Limb (tissue), 2 donors: ENCODE data around the gene GMPR2.
"Not testable (repeated sequence)": the region's sequence is repeated elsewhere in the genome, so short reads cannot be mapped to it uniquely, and the experiment has no call there.

Source experiments
- DNase-seq, 2 donors: peaks; one replicate each; pipeline ENCODE4 v3.0.0-alpha.2; 2016; ENCODE audit errors: extremely low spot score in 2 of 2

Gene GMPR2

DNA sequence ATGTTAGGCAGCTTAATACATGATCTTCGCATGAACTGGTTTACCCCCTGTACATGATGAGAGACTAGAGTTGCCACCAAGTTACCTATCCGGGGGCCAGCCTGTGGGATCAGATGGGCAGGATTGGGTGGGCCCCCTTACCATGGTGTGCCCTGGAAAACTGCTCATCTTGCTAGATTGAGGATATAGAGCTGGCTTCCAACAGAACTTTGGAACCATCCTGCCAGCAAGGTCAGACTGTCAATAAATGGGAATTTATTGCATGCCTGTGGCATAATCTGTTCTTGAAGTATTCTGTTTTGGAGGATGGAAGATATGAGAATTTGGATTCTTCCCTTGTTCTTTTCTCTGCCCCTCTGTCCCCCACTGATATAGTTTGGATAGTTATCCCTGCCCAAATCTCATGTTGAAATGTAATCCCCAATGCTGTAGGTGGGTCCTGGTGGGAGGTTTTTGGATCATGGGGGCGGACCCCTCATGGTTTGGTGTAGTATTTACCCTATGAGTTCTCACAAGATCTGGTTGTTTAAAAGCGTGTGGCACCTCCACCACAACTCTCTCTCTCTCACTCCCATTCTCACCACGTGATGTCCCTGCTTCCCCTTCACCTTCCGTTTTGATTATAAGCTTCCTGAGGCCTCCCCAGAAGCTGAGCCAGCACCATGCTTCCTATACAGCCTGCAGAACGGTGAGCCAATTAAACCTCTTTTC is 33.8 kb upstream of the GMPR2 start:
- no peak for DNase-seq

DNA sequence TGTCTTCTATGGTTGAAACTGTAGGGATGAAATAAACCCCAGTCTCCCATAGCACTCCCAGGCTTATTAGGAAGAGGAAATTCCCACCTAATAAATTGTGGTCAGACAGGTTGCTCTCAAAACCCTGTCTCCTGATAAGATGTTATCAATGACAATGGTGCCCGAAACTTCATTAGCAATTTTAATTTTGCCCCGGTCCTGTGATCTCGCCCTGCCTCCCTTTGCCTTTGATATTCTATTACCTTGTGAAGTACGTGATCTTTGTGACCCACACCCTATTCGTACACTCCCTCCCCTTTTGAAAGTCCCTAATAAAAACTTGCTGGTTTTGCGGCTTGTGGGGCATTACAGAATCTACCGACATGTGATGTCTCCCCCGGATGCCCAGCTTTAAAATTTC is 30.2 kb upstream of the GMPR2 start:
- DNase-seq: not testable (repeated sequence)

DNA sequence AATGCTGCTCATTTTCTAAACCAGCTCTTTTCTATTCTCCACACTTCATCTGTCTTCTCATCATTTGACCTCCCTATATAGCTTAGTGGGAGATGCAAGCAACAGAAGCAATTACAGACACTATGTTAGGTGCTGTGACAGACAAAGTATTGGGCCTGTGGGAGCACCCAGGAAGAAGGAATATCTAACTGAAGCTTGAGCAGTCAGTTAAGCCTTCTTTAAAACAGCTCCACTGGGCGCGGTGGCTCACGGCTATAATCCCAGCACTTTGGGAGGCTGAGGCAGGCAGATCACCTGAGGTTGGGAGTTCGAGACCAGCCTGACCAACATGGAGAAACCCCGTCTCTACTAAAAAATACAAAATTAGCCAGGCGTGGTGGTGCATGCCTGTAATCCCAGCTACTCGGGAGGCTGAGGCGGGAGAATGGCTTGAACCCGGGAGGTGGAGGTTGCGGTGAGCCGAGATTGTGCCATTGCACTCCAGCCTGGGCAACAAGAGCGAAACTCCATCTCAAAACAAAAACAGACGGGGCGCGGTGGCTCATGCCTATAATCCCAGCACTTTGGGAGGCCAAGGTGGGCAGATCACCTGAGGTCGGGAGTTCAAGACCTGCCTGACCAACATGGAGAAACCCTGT is 29.4 kb upstream of the GMPR2 start:
- not testable (repeated sequence) for DNase-seq

DNA sequence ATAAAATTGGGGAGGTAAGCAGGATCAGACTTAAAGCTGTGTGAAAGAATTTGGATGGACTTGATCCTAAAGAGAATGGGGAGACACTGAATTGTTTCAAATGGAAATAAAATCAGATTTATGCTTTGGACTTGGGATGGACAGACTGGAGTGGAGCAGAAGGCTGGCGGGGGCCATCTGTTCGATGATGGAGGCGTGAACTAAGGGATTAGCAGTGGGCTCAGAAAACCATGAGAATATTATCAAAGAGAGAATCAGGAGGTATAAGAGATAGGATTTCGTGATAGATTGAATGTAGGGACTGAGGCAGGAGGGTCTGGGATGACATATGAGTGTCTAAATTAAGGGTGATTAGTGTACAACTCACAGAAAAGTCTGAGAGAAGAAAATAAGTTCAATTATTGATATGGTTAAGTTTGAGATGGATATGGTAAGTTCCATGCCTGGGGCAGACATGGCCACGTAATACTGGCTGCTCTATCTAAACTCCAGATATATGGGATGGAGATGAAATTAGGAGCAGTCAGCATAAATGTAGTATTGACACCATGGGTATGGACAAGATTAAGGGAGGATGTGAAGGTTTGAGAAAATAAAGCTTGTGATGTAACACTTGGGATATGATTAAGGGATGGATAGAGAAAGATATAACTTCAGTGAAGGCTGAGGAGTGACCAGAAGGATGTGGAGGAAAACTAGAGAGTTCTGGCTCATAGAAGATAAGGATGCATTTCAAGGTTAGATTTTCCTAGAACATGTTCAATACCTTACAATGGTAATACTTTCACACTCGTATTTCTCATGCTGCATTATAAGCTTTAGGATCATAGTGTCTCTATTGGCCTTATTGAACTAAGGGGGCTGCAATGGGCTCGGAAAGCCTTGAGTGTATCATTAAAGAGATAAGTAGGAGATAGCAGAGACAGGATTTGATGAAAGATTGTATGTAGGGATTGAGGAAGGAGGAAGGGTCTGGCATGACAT is 28.3 kb upstream of the GMPR2 start:
- DNase-seq: no peak

DNA sequence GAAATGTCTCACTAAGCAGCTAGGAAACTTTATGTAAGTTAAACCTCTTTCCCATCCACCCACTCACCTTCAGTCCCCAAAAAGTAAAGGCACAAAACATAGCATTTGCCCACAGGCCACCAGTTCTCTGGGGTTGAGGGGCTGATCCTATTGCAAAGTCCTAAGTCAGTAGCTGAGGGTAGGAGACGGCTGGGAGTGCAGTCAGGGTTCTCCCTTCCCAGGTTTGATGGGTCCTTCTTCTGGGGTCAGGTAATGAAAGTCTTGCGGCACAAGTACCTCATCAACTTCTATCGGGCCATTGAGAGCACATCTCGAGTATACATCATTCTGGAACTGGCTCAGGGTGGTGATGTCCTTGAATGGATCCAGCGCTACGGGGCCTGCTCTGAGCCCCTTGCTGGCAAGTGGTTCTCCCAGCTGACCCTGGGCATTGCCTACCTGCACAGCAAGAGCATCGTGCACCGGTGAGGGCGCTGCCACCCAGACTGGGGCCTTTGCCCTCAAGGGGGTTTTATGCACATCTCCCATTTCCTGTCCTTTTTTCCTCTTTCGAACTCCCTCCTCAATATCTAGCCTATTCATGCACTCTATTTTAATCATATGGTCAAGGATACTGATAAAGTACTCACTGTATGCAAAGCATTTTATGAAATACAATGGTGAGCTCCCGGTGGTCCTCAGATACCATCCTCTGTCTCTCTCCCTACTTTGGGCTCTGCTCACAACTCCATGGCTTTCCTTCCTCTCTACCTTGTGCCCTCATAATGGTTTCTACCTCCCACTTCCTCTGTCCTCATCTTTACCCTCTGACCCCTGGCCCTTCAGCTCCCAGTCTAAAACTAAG is 26.2 kb upstream of the GMPR2 start:
- no peak for DNase-seq

DNA sequence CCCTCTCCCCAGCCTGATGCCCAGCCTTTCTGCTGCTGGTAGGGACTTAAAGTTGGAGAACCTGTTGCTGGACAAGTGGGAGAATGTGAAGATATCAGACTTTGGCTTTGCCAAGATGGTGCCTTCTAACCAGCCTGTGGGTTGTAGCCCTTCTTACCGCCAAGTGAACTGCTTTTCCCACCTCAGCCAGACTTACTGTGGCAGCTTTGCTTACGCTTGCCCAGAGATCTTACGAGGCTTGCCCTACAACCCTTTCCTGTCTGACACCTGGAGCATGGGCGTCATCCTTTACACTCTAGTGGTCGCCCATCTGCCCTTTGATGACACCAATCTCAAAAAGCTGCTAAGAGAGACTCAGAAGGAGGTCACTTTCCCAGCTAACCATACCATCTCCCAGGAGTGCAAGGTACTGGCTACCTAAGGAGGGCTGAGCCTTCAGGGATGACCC is 25.6 kb upstream of the GMPR2 start:
- no peak for DNase-seq

- DNase-seq: no peak
These were observed 25.1 kb upstream of the GMPR2 start for GRCh38 chr14:24207625-24208024.

GRCh38 chr14:24211311-24211710 is 21.4 kb upstream of the GMPR2 start:
- no peak for DNase-seq

- peak; percentile 94 to 96 for DNase-seq
These were observed 19.5 kb upstream of the GMPR2 start, which contains the start of gene CHMP4A for GRCh38 chr14:24212924-24213865. CHMP4A (minus strand) TSS chr14:24213488; CDS start chr14:24213439, 49 bp downstream.

DNA sequence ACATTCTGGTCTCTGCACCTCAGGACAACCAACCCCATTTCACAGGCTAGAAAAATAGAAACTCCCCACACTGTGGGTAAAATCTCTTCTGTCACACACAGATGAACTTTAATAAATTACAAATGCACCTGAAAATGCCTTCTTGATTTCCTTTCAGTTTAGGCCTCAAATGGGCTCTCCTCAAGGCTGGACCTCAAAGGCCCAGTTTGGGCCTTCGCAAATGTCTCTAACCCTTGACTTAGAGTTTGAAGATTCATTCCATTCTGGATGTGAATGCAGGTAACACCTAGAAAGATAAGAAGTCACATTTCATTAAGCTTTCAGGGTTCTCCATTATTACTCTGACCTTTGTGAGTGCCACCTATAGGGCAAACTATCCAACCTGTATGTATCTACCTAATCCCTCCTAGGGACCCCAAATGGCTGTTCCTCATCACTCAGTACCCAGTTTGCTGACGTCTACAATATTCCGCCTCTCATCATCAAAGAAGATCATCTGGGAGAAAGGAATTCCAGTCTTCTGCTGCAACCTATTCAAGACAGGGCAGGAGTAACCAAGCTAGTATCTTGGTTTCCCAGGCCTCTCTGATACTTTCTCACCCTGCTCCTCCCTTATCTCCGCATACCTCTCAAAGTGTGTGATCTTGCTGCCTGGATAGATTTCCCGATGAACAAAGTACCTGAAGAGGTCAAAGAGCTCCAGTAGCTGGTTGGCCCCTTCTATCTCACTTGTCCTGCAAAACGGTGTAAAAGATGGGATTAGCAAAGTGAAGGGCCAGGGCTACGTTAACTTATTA is 18.7 kb upstream of the GMPR2 start:
- no peak for DNase-seq

DNA sequence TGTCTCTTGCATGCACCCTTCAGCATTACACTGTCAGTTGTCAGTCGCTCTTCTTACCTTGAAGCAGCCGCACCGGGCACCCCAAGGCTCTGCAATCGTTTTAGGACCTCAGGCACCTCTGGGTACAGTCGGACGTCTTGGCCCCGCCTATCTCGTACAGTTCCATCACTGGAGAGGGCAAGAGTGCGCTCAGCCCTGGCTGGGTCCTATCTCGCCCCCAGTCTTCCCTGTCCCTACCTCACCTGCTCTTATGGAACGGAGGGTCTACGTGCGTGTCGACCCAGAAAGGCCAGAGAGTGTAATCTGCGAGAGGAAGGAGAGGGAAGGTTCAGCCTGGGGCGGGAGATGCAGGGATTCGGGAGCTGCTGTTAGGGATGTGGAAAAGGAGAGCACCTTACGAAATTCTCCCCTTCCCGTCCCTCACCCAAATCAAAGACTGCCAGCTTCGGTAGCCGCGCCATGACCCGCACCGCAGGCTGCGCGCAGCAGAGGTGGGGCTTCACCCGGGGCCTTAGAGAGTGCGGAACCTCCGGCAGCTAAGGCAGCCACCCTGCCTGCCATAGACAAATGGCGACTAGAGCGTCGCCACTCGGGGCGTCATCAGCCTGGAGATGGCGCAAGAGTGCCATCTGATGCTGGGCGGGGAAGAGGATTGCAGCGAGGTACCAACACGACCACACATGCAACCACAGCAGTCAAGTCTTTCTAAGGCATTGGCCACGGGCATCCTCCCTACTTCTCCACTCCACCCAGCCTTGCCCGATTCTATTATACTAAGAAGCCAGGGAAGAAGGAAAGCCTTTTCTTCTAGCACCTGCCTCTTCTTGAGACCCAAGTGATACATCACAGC is 17.0 kb upstream of the GMPR2 start, which contains the start of gene MDP1:
MDP1 (minus strand) TSS at position 572 of the 850 bp plus-strand sequence; CDS start at position 461, 111 bp downstream.
- DNase-seq: peak; percentile 87 to 89

DNA sequence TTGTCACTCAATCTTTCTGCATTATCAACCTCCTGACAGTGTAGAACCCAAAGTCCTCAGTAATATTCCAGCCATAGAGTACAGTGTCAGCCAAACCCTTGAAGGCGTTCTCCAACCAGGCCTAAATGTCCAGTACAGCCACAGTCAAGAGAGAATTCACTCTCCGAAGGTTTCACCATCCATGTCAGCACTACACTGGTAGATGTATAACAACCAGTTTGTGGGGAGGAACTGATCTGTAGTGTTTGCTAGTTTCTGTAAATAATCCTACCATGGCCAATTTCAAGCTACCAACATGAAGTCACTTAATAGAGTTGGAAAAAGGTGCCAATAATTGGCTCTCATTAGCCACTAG is 16.4 kb upstream of the GMPR2 start:
- DNase-seq: no peak

DNA sequence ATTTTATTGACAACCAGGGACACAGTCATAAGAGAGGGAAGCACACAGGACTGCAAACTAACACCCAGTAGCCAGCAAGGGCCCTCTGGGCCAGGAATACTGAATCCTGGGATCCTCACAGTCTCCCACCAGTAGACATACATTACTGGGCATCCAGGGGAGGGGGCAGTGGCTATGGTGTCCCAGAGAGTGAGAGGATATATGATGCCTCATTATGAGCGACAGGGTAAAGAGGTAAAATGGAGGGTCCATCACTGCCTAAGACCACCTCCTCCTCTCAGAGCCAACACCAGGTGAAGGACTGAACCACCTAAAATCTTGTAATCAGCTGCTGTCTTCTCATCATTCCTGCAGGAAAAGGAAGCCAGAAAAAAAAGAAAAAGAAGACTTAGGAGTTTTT is 15.9 kb upstream of the GMPR2 start:
- DNase-seq: not testable (repeated sequence)

- no peak for DNase-seq
These were observed 13.6 kb upstream of the GMPR2 start for GRCh38 chr14:24219080-24219479.

DNA sequence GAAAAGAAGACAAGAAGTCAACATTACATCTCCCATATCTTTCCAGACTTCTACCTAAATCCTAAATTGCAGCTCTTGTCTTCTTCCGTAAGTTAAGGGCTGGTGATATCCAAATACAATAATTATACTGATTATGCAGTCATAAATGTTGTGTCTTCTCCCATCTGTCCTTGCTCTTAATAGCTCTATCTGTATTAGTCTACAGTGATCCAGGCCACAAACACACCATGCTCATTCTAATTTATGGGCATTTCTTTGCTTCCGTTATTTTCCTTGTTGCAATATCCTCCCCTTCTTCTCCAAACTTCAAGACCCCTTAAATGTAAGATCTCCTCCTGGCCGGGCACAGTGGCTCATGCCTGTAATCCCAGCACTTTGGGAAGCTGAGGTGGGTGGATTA is 13.2 kb upstream of the GMPR2 start:
- no peak for DNase-seq

DNA sequence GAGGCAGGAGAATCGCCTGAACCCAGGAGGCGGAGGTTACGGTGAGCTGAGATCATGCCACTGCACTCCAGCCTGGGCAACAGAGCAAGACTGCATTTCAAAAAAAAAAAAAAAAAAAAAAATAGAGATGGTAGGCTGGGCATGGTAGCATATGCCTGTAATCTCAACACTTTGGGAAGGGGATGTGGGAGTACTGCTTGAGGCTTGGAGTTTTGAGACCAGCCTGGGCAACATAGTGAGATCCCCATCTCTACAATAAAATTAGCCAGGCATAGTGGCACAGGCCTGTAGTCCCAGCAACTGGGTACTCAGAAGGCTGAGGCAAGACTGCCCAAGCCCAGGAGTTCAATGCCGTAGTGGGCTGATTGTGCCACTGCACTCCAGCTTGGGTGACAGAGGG is 9.7 kb upstream of the GMPR2 start:
- DNase-seq: not testable (repeated sequence)

- no peak for DNase-seq
These were observed 8.1 kb upstream of the GMPR2 start for GRCh38 chr14:24224618-24225071.

DNA sequence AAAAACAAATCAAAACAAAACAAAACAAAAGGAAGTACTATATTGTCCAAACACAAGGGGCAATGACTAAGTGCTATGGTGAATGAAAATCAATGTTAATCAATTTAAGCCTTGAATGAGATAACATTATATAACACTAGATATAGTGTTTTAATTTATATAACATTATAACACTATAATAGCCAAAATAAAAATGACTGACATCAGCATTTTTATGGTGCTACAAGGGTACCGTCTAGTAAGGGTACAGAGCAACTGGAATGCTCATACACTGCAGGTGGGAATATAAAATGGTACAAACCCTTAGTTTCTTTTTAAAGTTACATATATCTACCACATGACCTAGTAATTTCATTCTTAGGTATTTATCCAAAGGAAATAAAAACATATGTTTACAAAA is 6.3 kb upstream of the GMPR2 start:
- DNase-seq: no peak
